GM18526 (cell line): Measurements from ENCODE around the gene ADAP1.
A peak's percentile ranks its signal among the peaks of the same experiment; 100 is the strongest.

ENCODE experiments used
- POLR2A ChIP-seq: IDR thresholded peaks from 3 replicates; pipeline ENCODE4 v1.6.1; 2011; ENCODE audit not compliant: insufficient read length; ENCODE audit errors: extremely low read depth

The ADAP1 gene

GRCh38 chr7:925601-926000 is 28.9 kb downstream of the ADAP1 start:
- no peak for TF ChIP-seq POLR2A

GRCh38 chr7:924541-925231 is 29.8 kb downstream of the ADAP1 start:
- TF ChIP-seq POLR2A, result no peak

- TF ChIP-seq POLR2A, result peak; percentile 83
Measured at GRCh38 chr7:923108-924041, 31.1 kb downstream of the ADAP1 start.

GRCh38 chr7:922334-923107 is 32.0 kb downstream of the ADAP1 start:
- no peak for TF ChIP-seq POLR2A

- TF ChIP-seq POLR2A, result no peak
Measured at GRCh38 chr7:921581-922333, 32.7 kb downstream of the ADAP1 start.

- TF ChIP-seq POLR2A, result no peak
Measured at GRCh38 chr7:921071-921461, 33.4 kb downstream of the ADAP1 start.

- TF ChIP-seq POLR2A, result no peak
Measured at GRCh38 chr7:920351-921070, 34.0 kb downstream of the ADAP1 start.

GRCh38 chr7:919924-920341 is 34.5 kb downstream of the ADAP1 start:
- TF ChIP-seq POLR2A, result no peak

- TF ChIP-seq POLR2A, result no peak
Measured at GRCh38 chr7:919114-919442, 35.4 kb downstream of the ADAP1 start.

GRCh38 chr7:918441-919113 is 35.9 kb downstream of the ADAP1 start:
- TF ChIP-seq POLR2A, result no peak

- no peak for TF ChIP-seq POLR2A
Measured at GRCh38 chr7:918118-918425, 36.4 kb downstream of the ADAP1 start.

GRCh38 chr7:917255-918117 is 37.0 kb downstream of the ADAP1 start:
- TF ChIP-seq POLR2A, result no peak

GRCh38 chr7:916291-916941 is 38.1 kb downstream of the ADAP1 start:
- no peak for TF ChIP-seq POLR2A
